ENCODE measurements around the gene SVEP1.
"Not testable (repeated sequence)": the region's sequence is repeated elsewhere in the genome, so short reads cannot be mapped to it uniquely, and the experiment has no call there.

SVEP1 gene

GRCh38 chr9:110575945-110576344 lies 3.6 kb downstream of the SVEP1 start:
- no peak for FAIRE-seq

- FAIRE-seq: no peak
Observed at GRCh38 chr9:110575169-110575568, 4.4 kb downstream of the SVEP1 start.

GRCh38 chr9:110573305-110573704 lies 6.2 kb downstream of the SVEP1 start:
- no peak for FAIRE-seq

GRCh38 chr9:110571801-110572483 lies 7.6 kb downstream of the SVEP1 start:
- FAIRE-seq: no peak

- FAIRE-seq: no peak
Observed at GRCh38 chr9:110566156-110566555, 13.4 kb downstream of the SVEP1 start.

GRCh38 chr9:110561826-110562225 lies 17.7 kb downstream of the SVEP1 start:
- no peak for FAIRE-seq

GRCh38 chr9:110559869-110560268 lies 19.7 kb downstream of the SVEP1 start:
- no peak for FAIRE-seq

GRCh38 chr9:110555551-110556331 lies 23.8 kb downstream of the SVEP1 start:
- no peak for FAIRE-seq

GRCh38 chr9:110546411-110546871 lies 33.1 kb downstream of the SVEP1 start:
- no peak for FAIRE-seq

- FAIRE-seq: no peak
Observed at GRCh38 chr9:110545705-110546104, 33.8 kb downstream of the SVEP1 start.

GRCh38 chr9:110543631-110544051 lies 35.9 kb downstream of the SVEP1 start:
- FAIRE-seq: no peak

GRCh38 chr9:110541950-110542349 lies 37.6 kb downstream of the SVEP1 start:
- FAIRE-seq: no peak

- no peak for FAIRE-seq
Observed at GRCh38 chr9:110538647-110539041, 40.9 kb downstream of the SVEP1 start.

- FAIRE-seq: no peak
Observed at GRCh38 chr9:110537841-110538646, 41.5 kb downstream of the SVEP1 start.

GRCh38 chr9:110536822-110537221 lies 42.7 kb downstream of the SVEP1 start:
- FAIRE-seq: no peak

- FAIRE-seq: not testable (repeated sequence)
Observed at GRCh38 chr9:110534162-110534561, 45.4 kb downstream of the SVEP1 start.

GRCh38 chr9:110532908-110533665 lies 46.5 kb downstream of the SVEP1 start:
- FAIRE-seq: no peak

GRCh38 chr9:110531776-110532175 lies 47.8 kb downstream of the SVEP1 start:
- no peak for FAIRE-seq

GRCh38 chr9:110531241-110531640 lies 48.3 kb downstream of the SVEP1 start:
- not testable (repeated sequence) for FAIRE-seq

GRCh38 chr9:110528645-110529044 lies 50.9 kb downstream of the SVEP1 start:
- no peak for FAIRE-seq

- FAIRE-seq: no peak
Observed at GRCh38 chr9:110526426-110526825, 53.1 kb downstream of the SVEP1 start.

- no peak for FAIRE-seq
Observed at GRCh38 chr9:110521206-110521605, 58.3 kb downstream of the SVEP1 start.

Data from TTC549 (cell line).